Daoy (cell line): ENCODE data around the gene TEX19. TPM values are rescaled to one million over a fixed set of nuclear protein-coding genes. Genes with fewer than 3 reads are reported as not detected.
"Not testable (repeated sequence)": the region's sequence is repeated elsewhere in the genome, so short reads cannot be mapped to it uniquely, and the experiment has no call there.

Experiments
- DNase-seq: peaks from one replicate; pipeline ENCODE4 v3.0.0-alpha.2; 2015; ENCODE audit warnings: low read depth
- total RNA-seq: library from RNA; depleted of rRNA; stranded (reverse); fragments of >200 nt; shearing (Covaris generic); gene quantifications from 2 replicates; pipeline ENCODE4 v1.2.3, GENCODE V29; 2014

The TEX19 gene
- total RNA-seq, 1 experiment from 2014 or later, result not detected

DNA sequence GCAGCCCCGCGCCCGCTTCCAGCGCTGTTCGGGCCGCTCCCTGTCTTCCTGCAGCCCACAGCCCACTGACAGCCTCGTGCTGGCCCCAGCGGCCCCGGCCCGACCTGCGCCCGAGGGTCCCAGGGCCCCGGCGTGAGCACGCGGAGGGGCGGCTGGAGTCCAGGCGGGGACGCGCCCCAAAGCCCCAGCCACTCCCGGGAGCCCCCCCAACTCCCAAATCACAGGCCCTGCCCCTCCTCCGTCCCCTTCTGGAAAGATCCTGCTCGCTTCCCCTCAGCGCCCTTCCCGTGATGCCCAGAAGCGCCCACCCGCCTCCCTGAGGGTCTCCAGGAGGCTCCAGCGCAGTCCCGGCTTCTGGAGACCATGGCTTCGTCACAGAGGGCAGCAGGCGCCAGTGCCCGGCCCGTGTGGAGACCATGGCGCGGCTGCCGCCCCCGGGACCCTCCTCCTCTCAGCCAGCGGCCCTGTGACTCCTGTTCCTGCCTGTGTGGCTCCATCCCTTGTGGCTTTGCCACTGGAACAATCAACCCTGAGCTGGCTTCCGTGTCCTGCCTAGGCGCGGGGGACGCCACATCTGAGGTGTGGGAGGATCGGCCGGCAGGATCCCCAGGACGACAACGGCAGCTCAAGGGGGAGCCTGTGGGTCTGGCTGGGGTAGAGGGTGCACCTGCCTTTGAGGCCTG is 16.5 kb downstream of the TEX19 start:
- DNase-seq, result no peak

- DNase-seq, result no peak
Measured at GRCh38 chr17:82376042-82376730, 17.1 kb downstream of the TEX19 start.

- not testable (repeated sequence) for DNase-seq
Measured at GRCh38 chr17:82377294-82377693, 18.2 kb downstream of the TEX19 start.

DNA sequence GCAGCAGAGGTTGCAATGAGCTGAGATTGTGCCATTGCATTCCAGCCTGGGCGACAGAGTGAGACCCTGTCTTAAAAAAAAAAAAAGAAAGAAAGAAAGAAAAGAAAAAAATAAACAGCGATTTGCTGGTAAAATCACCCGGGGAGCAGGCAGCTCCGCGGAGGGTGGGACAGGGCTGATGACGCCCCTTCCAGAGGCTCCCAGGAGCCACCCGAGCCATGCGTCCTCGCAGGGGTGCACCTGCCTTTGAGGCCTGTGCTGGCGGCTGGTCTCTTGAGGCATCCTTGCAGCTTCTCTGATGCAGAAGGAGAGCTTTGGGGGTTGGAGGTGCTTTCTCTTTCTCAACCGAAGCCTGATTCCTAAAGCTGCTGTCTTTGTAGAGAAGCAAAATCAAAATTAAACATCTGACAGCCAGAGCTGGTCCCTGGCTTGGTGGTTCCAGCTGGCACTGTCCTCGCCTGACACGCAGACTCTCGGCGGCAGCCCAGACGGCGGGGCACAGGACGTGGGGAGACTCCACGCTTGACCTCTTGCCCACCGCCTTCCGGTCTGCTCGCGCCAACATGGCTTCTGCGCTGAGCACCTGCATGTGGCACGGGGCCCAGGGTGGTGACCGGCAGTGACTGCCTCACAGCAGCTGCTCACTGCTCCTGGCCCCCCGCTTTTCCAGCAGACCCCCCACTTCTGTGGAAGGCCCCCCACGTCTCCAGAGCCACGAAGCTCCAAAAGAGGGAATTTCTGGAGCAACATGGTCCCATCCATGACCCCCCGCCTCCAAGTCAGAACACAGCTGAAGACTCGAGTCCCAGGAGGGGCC is 19.1 kb downstream of the TEX19 start:
- no peak for DNase-seq

DNA sequence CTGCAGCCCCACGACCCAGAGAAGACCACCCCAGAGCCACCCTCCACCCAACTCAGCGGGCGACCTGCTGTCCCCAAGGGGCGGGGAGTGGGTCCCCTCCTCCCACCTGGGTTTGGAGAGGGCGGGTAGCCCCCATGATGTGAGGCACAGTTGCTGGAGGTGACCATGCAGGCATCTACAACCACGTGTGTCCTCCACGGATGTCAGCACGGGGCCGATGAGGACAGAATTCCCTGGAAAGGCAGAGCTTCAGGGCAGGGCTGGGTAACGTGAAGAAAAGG is 19.6 kb downstream of the TEX19 start:
- DNase-seq, result no peak

DNA sequence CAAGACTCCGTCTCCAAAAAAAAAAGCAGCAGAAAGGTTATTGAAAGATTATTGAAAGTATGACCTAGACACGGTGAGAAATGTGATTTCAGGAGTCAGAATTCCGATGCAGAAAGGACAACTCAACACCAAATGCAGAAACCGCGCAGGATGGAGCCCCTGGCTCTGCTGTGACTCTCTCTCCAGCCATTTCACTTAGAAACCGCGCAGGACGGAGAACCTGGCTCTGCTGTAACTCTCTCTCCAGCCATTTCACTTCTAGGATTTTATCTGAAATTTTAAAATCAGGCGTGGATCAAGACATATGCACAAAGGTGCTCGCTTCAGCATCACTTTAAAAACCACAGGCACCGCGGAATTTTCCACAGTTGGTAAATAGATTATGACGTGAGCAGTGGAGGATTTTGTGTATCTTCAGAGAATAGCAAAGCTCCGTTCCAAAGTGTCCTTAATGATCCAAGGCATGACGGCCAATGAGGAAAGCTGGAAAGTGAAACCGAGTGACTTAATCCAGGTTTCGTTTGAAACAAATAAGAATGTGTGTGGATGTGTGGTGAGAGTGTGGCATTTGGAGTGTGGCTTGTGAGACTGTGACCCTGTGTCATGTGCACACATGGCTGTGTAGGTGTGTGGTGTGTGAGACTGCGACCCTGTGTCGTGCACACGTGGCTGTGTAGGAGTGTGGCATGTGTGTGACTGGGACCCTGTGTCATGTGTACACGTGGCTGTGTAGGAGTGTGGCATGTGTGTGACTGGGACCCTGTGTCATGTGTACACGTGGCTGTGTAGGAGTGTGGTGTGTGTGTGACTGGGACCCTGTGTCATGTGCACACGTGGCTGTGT is 22.0 kb downstream of the TEX19 start:
- no peak for DNase-seq

GRCh38 chr17:82381703-82382009 is 22.6 kb downstream of the TEX19 start:
- not testable (repeated sequence) for DNase-seq

- peak; percentile 7 for DNase-seq
Measured at GRCh38 chr17:82382220-82382932, 23.3 kb downstream of the TEX19 start.

GRCh38 chr17:82382933-82383255 is 23.8 kb downstream of the TEX19 start:
- DNase-seq, result no peak

GRCh38 chr17:82383411-82383810 is 24.4 kb downstream of the TEX19 start:
- no peak for DNase-seq

- DNase-seq, result no peak
Measured at GRCh38 chr17:82384051-82384729, 25.1 kb downstream of the TEX19 start.

GRCh38 chr17:82384730-82385481 is 25.9 kb downstream of the TEX19 start:
- DNase-seq, result peak; percentile 9

GRCh38 chr17:82385559-82386254 is 26.7 kb downstream of the TEX19 start:
- no peak for DNase-seq

DNA sequence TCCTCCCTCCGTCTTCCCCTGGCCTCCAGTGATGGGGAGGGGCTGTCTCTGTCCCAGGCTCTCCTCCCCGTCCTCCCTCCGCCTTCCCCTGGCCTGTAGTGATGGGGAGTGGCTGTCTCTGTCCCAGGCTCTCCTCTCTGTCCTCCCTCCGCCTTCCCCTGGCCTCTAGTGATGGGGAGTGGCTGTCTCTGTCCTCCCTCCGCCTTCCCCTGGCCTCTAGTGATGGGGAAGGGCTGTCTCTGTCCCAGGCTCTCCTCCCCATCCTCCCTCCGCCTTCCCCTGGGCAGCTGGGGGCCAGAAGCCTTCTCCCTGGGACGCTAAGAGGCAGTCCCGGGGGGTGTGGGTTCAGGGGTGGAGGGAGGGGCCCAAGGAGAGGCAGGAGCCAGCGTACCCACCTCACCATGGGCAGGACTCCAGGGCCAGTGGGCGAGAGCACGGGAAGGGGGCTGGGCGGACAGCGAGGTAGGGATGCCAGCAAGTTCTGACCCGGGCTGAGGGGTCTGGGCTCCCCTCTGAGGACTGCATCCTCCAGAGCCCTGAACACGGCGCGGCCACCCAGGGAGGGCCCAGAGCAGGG is 27.3 kb downstream of the TEX19 start:
- DNase-seq, result no peak

GRCh38 chr17:82386881-82387704 is 28.0 kb downstream of the TEX19 start:
- DNase-seq, result no peak

DNA sequence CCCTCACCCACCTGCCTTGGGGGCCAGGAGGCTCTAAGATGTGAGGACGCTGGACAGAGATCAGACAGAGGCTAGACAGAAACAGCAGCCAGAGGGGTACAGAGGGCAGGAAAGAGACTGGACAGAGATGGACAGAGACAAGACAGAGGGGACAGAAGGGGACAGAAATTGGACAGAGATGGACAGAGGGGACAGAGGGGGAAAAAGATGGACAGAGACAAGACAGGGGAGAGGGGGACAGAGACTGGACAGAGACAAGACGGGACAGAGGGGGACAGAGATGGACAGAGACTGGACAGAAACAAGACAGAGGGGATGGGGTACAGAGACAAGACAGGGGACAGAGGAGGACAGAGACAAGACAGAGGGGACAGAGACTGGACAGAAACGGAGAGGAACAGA is 28.7 kb downstream of the TEX19 start:
- no peak for DNase-seq

DNA sequence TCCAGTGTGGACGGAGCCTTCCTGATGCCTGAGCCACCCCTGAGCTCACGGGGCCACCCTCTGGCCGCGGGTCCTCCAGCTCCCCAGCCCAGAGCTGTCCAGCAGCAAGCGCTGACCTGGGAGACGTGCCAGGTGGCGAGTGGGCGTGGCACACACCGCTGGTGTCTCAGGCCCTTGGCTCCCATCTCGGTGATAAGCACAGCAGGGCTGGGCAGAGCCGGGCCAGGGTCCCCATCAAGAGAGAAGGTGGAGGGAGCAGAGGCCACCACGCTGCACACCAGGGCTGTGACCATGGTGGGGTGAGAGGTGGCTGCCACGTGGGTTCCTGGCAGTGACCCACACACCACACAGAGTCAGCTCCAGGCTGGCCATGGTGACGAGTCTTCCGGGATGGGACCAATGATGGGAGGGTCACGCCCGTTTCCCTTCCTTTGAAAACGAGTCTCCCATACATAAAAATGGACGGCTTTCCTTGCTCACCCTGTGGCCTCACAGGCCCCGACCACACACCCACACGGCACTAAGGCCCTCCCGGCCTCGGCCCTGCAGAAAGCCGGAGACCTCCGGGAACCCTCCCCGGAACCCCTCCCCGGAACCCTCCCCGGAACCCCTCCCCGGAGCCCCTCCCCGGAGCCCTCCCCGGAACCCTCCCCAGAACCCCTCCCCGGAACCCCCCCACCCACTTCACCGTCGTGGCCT is 29.3 kb downstream of the TEX19 start:
- DNase-seq, result peak; percentile 48

DNA sequence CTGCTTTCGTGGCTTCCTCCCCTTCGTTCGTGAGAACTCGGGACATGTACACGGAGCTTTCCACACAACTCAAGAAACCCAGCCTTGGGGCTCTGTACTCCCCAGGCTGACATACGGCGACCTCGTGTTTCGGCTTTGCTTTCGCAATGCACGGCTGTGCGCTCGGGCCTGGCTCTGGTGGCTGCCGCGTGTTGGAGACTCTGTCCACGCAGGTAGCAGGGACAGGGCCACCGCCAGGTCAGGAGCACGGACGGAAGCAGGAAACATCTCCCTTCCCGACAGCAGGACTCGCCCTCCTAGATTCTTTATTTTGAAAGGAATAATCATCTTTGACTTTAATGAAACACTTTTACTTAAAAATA is 29.9 kb downstream of the TEX19 start:
- DNase-seq, result no peak
